SK-N-SH (cell line): Measurements from ENCODE around the gene SCD5. TPM values are rescaled to one million over a fixed set of nuclear protein-coding genes. Genes with fewer than 3 reads are reported as not detected.

ENCODE experiments used
- CTCF ChIA-PET: fragments of 300-600, 350-600 bp; formaldehyde crosslinking; extraction: SDS; loops from one replicate; lab custom pipeline; 2021; lab: Yijun Ruan, JAX
- POLR2A ChIA-PET: fragments of 350-600 bp; sonication (Branson Sonifier 250); formaldehyde crosslinking; extraction: SDS; loops from one replicate; lab custom pipeline; 2020; ENCODE audit warnings: antibody characterized with exemption, inconsistent platforms; lab: Yijun Ruan, JAX
- DNase-seq: peaks from one replicate; pipeline ENCODE4 v3.0.0; 2012
- H2AFZ ChIP-seq: fragments of 200-600 bp; sonication (generic); 2 replicates; pipeline ENCODE4 v1.8.1; 2016; ENCODE audit warnings: antibody characterized with exemption, mild to moderate bottlenecking, low read depth
- H3F3A ChIP-seq: fragments of 200-600 bp; sonication (generic); replicated peaks from 2 replicates; pipeline ENCODE3; 2016; ENCODE audit warnings: antibody characterized with exemption, mild to moderate bottlenecking; ENCODE audit not compliant: insufficient read depth
- H3K27ac ChIP-seq, 2 experiments: fragments of 200-500 bp in 1 of 2; fragments of 200-600 bp in 1 of 2; sonication (Bioruptor generic) in 1 of 2; sonication (generic), shearing (Covaris generic) in 1 of 2; 2 replicates each; pipeline versions ENCODE4 v1.5.1 to v1.6.1; 2014 to 2016; ENCODE audit warnings: low read depth in 2 of 2, inconsistent platforms in 1 of 2, low read length in 1 of 2, mild to moderate bottlenecking in 1 of 2, mixed read lengths in 1 of 2
- H3K27me3 ChIP-seq: fragments of 200-600 bp; sonication (generic), shearing (Covaris generic); 2 replicates; pipeline ENCODE4 v1.6.1; 2016; ENCODE audit warnings: mixed run types; ENCODE audit not compliant: insufficient read depth
- H3K36me3 ChIP-seq, 2 experiments: fragments of 200-500 bp in 1 of 2; fragments of 200-600 bp in 1 of 2; sonication (Bioruptor generic) in 1 of 2; sonication (generic) in 1 of 2; replicated peaks in 1 of 2; 2 replicates each; pipeline versions ENCODE3 to v1.5.1; 2014 to 2016; ENCODE audit warnings: low read length in 1 of 2, mild to moderate bottlenecking in 1 of 2; ENCODE audit not compliant: insufficient read depth in 2 of 2, control insufficient read depth in 1 of 2
- H3K4me1 ChIP-seq, 2 experiments: fragments of 200-500 bp in 1 of 2; fragments of 200-600 bp in 1 of 2; sonication (Bioruptor generic) in 1 of 2; sonication (generic), shearing (Covaris generic) in 1 of 2; 2 replicates each; pipeline versions ENCODE4 v1.5.1 to v1.6.1; 2014 to 2016; ENCODE audit warnings: low read depth in 1 of 2, low read length in 1 of 2, mixed run types in 1 of 2; ENCODE audit not compliant: insufficient read depth in 2 of 2, control insufficient read depth in 1 of 2
- H3K4me2 ChIP-seq: fragments of 200-600 bp; sonication (generic), shearing (Covaris generic); 2 replicates; pipeline ENCODE4 v1.6.1; 2017; ENCODE audit warnings: mixed run types
- H3K4me3 ChIP-seq, 2 experiments: fragments of 200-500 bp in 1 of 2; fragments of 200-600 bp in 1 of 2; sonication (Bioruptor generic) in 1 of 2; sonication (generic), shearing (Covaris generic) in 1 of 2; 2 replicates each; pipeline versions ENCODE4 v1.5.1 to v1.8.1; 2014 to 2016; ENCODE audit warnings: low read depth in 2 of 2, inconsistent platforms in 1 of 2, low read length in 1 of 2, mild to moderate bottlenecking in 1 of 2, mixed read lengths in 1 of 2, moderate library complexity in 1 of 2
- H3K79me2 ChIP-seq: fragments of 200-600 bp; sonication (generic); 2 replicates; pipeline ENCODE4 v1.8.1; 2017; ENCODE audit warnings: mild to moderate bottlenecking; ENCODE audit not compliant: insufficient read depth
- H3K9ac ChIP-seq: fragments of 200-600 bp; sonication (generic); 2 replicates; pipeline ENCODE4 v1.6.1; 2017; ENCODE audit warnings: mixed run types
- H3K9me2 ChIP-seq: fragments of 200-600 bp; sonication (generic); 2 replicates; pipeline ENCODE4 v1.6.1; 2017; ENCODE audit warnings: mixed run types
- H3K9me3 ChIP-seq: fragments of 200-600 bp; sonication (generic); 2 replicates; pipeline ENCODE4 v1.6.1; 2017; ENCODE audit warnings: mixed run types, mild to moderate bottlenecking, moderate library complexity
- H4K20me1 ChIP-seq: fragments of 200-600 bp; sonication (generic); 2 replicates; pipeline ENCODE4 v1.6.1; 2017; ENCODE audit warnings: mild to moderate bottlenecking, mixed run types; ENCODE audit not compliant: insufficient read depth
- EZH2phosphoT487 ChIP-seq: fragments of 200-600 bp; sonication (generic); IDR thresholded peaks from 2 replicates; pipeline ENCODE4 v1.6.1; 2017; ENCODE audit warnings: low read depth, mixed run types, mild to moderate bottlenecking, antibody characterized with exemption, moderate library complexity, borderline replicate concordance
- FOSL2 ChIP-seq: IDR thresholded peaks from 2 replicates; pipeline ENCODE4 v1.4.0; 2012; ENCODE audit warnings: low read depth, mild to moderate bottlenecking, moderate library complexity, borderline replicate concordance
- FOXJ3 ChIP-seq: sonication (generic); formaldehyde crosslinking; IDR thresholded peaks from 2 replicates; pipeline ENCODE4 v1.5.1; 2020; ENCODE audit warnings: mild to moderate bottlenecking, missing genetic modification reagents
- GABPA ChIP-seq: IDR thresholded peaks from 2 replicates; pipeline ENCODE4 v1.4.0; 2012; ENCODE audit warnings: low read depth, mild to moderate bottlenecking
- JUND ChIP-seq: IDR thresholded peaks from 2 replicates; pipeline ENCODE4 v1.4.0; 2012
- NRF1 ChIP-seq: IDR thresholded peaks from 2 replicates; pipeline ENCODE4 v1.6.1; 2012; ENCODE audit warnings: low read depth, mild to moderate bottlenecking, low read length
- PBX3 ChIP-seq: IDR thresholded peaks from 2 replicates; pipeline ENCODE4; 2012
- POLR2AphosphoS5 ChIP-seq: IDR thresholded peaks from 2 replicates; pipeline ENCODE4 v1.6.1; 2012; ENCODE audit warnings: low read depth, low read length
- RAD21 ChIP-seq: IDR thresholded peaks from 2 replicates; pipeline ENCODE4 v1.6.1; 2012; ENCODE audit warnings: mild to moderate bottlenecking, low read length
- RCOR1 ChIP-seq: fragments of 150-350 bp; IDR thresholded peaks from 2 replicates; pipeline ENCODE4 v1.6.1; 2017; ENCODE audit warnings: antibody characterized with exemption, low read length
- RXRA ChIP-seq: IDR thresholded peaks from 2 replicates; pipeline ENCODE4 v1.4.0; 2012; ENCODE audit warnings: low read depth, mild to moderate bottlenecking, borderline replicate concordance
- SIN3A ChIP-seq: IDR thresholded peaks from 2 replicates; pipeline ENCODE4 v1.6.1; 2012; ENCODE audit warnings: low read depth, mild to moderate bottlenecking, low read length, moderate library complexity, borderline replicate concordance
- SMC3 ChIP-seq: IDR thresholded peaks from 2 replicates; pipeline ENCODE4 v1.6.1; 2012; ENCODE audit warnings: low read depth, low read length, improper control_type of control experiment
- TCF12 ChIP-seq: IDR thresholded peaks from 2 replicates; pipeline ENCODE4 v1.4.0; 2012
- TEAD4 ChIP-seq: IDR thresholded peaks from 2 replicates; pipeline ENCODE4 v1.4.0; 2012; ENCODE audit warnings: mild to moderate bottlenecking, borderline replicate concordance; ENCODE audit not compliant: insufficient read depth
- USF1 ChIP-seq: IDR thresholded peaks from 2 replicates; pipeline ENCODE4 v1.4.0; 2012; ENCODE audit warnings: low read depth, borderline replicate concordance
- YY1 ChIP-seq: IDR thresholded peaks from 2 replicates; pipeline ENCODE4 v1.4.0; 2012; ENCODE audit warnings: low read depth, mild to moderate bottlenecking
- WGBS: methylation state at CpG from one replicate; pipeline ENCODE4 v1.1.6; 2017; ENCODE audit warnings: low lambda C conversion rate; 5-methylcytosine and 5-hydroxymethylcytosine counted together
- polyA plus RNA-seq, 3 experiments: library from polyadenylated mRNA; depleted of rRNA; stranded (reverse); fragments of >200 nt; gene quantifications; 2 replicates each; pipeline ENCODE4 v1.2.3, GENCODE V29; 2012
- TF ChIP-seq, protein P1 (sequence below): IDR thresholded peaks from 2 replicates; pipeline ENCODE4 v1.4.0; 2012; ENCODE audit warnings: low read depth
- TF ChIP-seq, protein P2 (sequence below): fragments of 150-350 bp; IDR thresholded peaks from 2 replicates; pipeline ENCODE4 v1.6.1; 2016; ENCODE audit warnings: mild to moderate bottlenecking, low read depth, low read length

Gene SCD5
- polyA plus RNA-seq, 1 of the 3 experiments (the other 2 are of a cell fraction), result 23.7 TPM

DNA sequence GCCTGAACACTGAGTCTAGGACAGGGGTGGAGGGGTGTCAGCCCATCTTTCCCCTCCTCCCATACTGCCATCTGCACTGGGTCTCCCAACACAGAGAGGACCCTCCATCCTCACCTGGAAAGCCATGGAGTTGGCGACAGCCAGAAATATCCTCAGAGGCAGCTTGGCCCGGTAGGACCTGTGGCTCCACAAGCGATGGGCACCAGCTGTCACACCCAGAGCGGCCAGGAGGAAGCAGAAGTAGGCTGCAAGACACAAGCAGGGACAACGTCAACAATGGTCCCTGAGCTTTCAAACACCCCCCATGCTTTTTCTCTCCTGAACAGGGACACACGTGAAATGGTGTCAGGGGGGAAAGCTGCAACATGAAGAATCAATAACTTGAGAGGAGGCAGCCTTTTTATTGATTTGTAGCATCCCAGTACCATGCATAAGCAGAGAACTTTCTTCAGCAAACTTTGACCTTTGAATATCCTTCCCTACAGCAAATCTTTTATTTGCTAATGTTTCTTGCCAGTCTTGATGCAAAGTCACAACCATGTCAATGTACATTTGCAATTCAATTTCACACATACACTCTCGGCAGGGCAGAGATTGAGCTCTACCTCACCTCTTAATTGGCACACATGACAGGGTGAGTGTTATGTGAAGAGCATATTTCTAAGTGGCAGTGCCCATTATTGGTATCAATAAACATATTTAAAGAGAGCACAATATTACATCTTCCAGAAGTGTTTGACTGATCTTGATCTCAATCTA lies 93.2 kb downstream of the SCD5 start:
- no peaks in the 10 kb centered on the region for H3K27me3 ChIP-seq
- CTCF ChIA-PET, result interaction anchor here (9.2 kb wide), 1 partner anchor 16 kb away, joined by 52 read pairs; no protein-coding TSS in a partner anchor
- H3F3A ChIP-seq, result no peaks in the 10 kb centered on the region
- H3K79me2 ChIP-seq, result peaks cover 27% of the 10 kb centered on the region
- TF ChIP-seq USF1 (no peak), SMC3 (no peak), GABPA (no peak), PBX3 (no peak), NRF1 (no peak), FOXJ3 (no peak), TEAD4 (no peak), RAD21 (no peak), POLR2AphosphoS5 (no peak), TCF12 (no peak), FOSL2 (no peak), EZH2phosphoT487 (no peak), SIN3A (no peak), RXRA (no peak), RCOR1 (no peak), YY1 (no peak), JUND (no peak)
- TF ChIP-seq, protein P1, sequence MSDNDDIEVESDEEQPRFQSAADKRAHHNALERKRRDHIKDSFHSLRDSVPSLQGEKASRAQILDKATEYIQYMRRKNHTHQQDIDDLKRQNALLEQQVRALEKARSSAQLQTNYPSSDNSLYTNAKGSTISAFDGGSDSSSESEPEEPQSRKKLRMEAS, result no peak
- TF ChIP-seq, protein P2, sequence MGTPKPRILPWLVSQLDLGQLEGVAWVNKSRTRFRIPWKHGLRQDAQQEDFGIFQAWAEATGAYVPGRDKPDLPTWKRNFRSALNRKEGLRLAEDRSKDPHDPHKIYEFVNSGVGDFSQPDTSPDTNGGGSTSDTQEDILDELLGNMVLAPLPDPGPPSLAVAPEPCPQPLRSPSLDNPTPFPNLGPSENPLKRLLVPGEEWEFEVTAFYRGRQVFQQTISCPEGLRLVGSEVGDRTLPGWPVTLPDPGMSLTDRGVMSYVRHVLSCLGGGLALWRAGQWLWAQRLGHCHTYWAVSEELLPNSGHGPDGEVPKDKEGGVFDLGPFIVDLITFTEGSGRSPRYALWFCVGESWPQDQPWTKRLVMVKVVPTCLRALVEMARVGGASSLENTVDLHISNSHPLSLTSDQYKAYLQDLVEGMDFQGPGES, result no peak
- TF ChIP-seq, all 33 proteins: peak for 0
- H3K9ac ChIP-seq, result no peak overlapping the region
- WGBS, result 88% methylated on average over 7 of the region's 7 CpGs
- POLR2A ChIA-PET, result no interaction called here
- no peaks in the 10 kb centered on the region for H3K9me2 ChIP-seq
- no peak for DNase-seq
- H3K4me1 ChIP-seq, result no peaks in the 10 kb centered on the region; a peak in 1 of 4 replicates
- H4K20me1 ChIP-seq, result peaks cover 9% of the 10 kb centered on the region; the same call in 1 of the 2 replicates
- H3K27ac ChIP-seq, result no peak overlapping the region
- no peak overlapping the region for H3K4me2 ChIP-seq
- no peak overlapping the region for H3K4me3 ChIP-seq
- H2AFZ ChIP-seq, result no peak overlapping the region
- no peaks in the 10 kb centered on the region for H3K9me3 ChIP-seq
- peaks cover 0 to 11% of the 10 kb centered on the region in 2 experiments for H3K36me3 ChIP-seq
